Measurements from ENCODE around the gene CNN2. TPM values are rescaled to one million over a fixed set of nuclear protein-coding genes. Genes with fewer than 3 reads are reported as not detected.

CNN2 gene
- total and polyA plus RNA-seq, 8 donors: 133 to 259 (median 180) TPM

GRCh38 chr19:1076951-1077350 lies 50.5 kb downstream of the CNN2 start:
- DNase-seq (peak in 2 of 4 donors; percentile 86 to 93), ATAC-seq (peak; percentile 19)
- Histone ChIP-seq H3K27me3 (no peaks in the 10 kb centered on the region), H3K4me3 (peak overlapping the region in 1 of 2 donors; percentile 24), H3K36me3 (peaks cover 0 to 62% of the 10 kb centered on the region in 2 donors), H3K27ac (peak overlapping the region; percentile 42 to 82), H3K4me1 (peaks cover 12 to 68% of the 10 kb centered on the region in 2 donors), H3K9me3 (no peaks in the 10 kb centered on the region)
- intact Hi-C loops (cut with DNase I): no loop called here
- no peak for TF ChIP-seq CTCF (IDR thresholded peaks at IDR 0.05)

GRCh38 chr19:1079566-1080111 lies 53.2 kb downstream of the CNN2 start:
- no peak for ATAC-seq
- Histone ChIP-seq H3K4me3 (no peak overlapping the region), H3K27me3 (no peaks in the 10 kb centered on the region), H3K27ac (no peak overlapping the region), H3K9me3 (no peaks in the 10 kb centered on the region), H3K36me3 (peaks cover 0 to 61% of the 10 kb centered on the region in 2 donors), H3K4me1 (peaks cover 12 to 57% of the 10 kb centered on the region in 2 donors)
- intact Hi-C loops (cut with DNase I): no loop called here
- peak in 1 of 4 donors; percentile 79 for DNase-seq
- no peak for TF ChIP-seq CTCF (IDR thresholded peaks at IDR 0.05)

- Histone ChIP-seq H3K27me3 (no peaks in the 10 kb centered on the region), H3K27ac (no peak overlapping the region), H3K4me1 (peaks cover 6 to 50% of the 10 kb centered on the region in 2 donors), H3K4me3 (no peak overlapping the region), H3K36me3 (peaks cover 0 to 68% of the 10 kb centered on the region in 2 donors), H3K9me3 (no peaks in the 10 kb centered on the region)
- TF ChIP-seq CTCF (IDR thresholded peaks at IDR 0.05): no peak
- peak in 1 of 4 donors; percentile 80 for DNase-seq
- no peak for ATAC-seq
- intact Hi-C loops (cut with DNase I): no loop called here
Measured at GRCh38 chr19:1080360-1081161, 54.2 kb downstream of the CNN2 start.

GRCh38 chr19:1081301-1082164 lies 55.1 kb downstream of the CNN2 start:
- peak overlapping the region in 1 of 2 donors; percentile 8 for H3K27ac ChIP-seq
- TF ChIP-seq CTCF (IDR thresholded peaks at IDR 0.05): no peak
- DNase-seq: peak in 1 of 4 donors; percentile 94

More at GRCh38 chr19:1081301-1082164, 55.1 kb downstream of the CNN2 start:
- no peak for ATAC-seq
- Histone ChIP-seq H3K4me3 (no peak overlapping the region), H3K4me1 (peaks cover 6 to 50% of the 10 kb centered on the region in 2 donors), H3K9me3 (no peaks in the 10 kb centered on the region), H3K27me3 (no peaks in the 10 kb centered on the region), H3K36me3 (peaks cover 0 to 73% of the 10 kb centered on the region in 2 donors)
- intact Hi-C loops (cut with DNase I): no loop called here

Measured in left lung (tissue), 10 donors.